ENCODE measurements around the gene DEGS2. TPM values are rescaled to one million over a fixed set of nuclear protein-coding genes. Genes with fewer than 3 reads are reported as not detected.

The DEGS2 gene
- total and polyA plus RNA-seq, 2 of the 13 experiments (the other 11 are each of a cell fraction or from before 2014, with no cell fraction given), result 0.09 TPM

GRCh38 chr14:100144996-100145646 lies 14.3 kb downstream of the DEGS2 start (continued):
- no peak for TF ChIP-seq KIAA2018 (CRISPR knock-in tag; IDR thresholded peaks at IDR 0.05; ENCODE audit: borderline replicate concordance)
- TF ChIP-seq MZF1 (CRISPR knock-in tag; IDR thresholded peaks at IDR 0.05; ENCODE audit: borderline replicate concordance), result no peak
- TF ChIP-seq BORCS8-MEF2B (CRISPR knock-in tag; IDR thresholded peaks at IDR 0.05), result peak; percentile 35; the same call in 1 of the 2 replicates
- TF ChIP-seq ZUFSP (CRISPR knock-in tag; IDR thresholded peaks at IDR 0.05; ENCODE audit: borderline replicate concordance), result no peak
- TF ChIP-seq UBTF (CRISPR knock-in tag; IDR thresholded peaks at IDR 0.05), result peak; percentile 81
- 0 out of 2 replicates have a peak, but pooled peaks have one; percentile 40 for TF ChIP-seq ZNF138 (CRISPR knock-in tag; IDR thresholded peaks at IDR 0.05; ENCODE audit: low read depth)
- no peak for TF ChIP-seq ZNF7 (CRISPR knock-in tag; IDR thresholded peaks at IDR 0.05)
- no peak for TF ChIP-seq ZNF580 (CRISPR knock-in tag; IDR thresholded peaks at IDR 0.05; ENCODE audit: borderline replicate concordance, low read depth)
- TF ChIP-seq ZNF572 (CRISPR knock-in tag; IDR thresholded peaks at IDR 0.05), result no peak
- TF ChIP-seq CREM (IDR thresholded peaks at IDR 0.05), result no peak; the same call in 1 of the 2 replicates
- TF ChIP-seq CREM (CRISPR knock-in tag; IDR thresholded peaks at IDR 0.05), result no peak
- no peak for TF ChIP-seq FUBP1 (CRISPR knock-in tag; IDR thresholded peaks at IDR 0.05; ENCODE audit: borderline replicate concordance)
- TF ChIP-seq ZNF326 (CRISPR knock-in tag; IDR thresholded peaks at IDR 0.05; ENCODE audit: borderline replicate concordance), result no peak; the same call in 1 of the 2 replicates
- TF ChIP-seq PPARG (CRISPR knock-in tag; conservative IDR thresholded peaks at IDR 0.05), result peak; percentile 49; the same call in 1 of the 2 replicates

Data from HepG2 (cell line).